ENCODE data around the gene PRKN. TPM values are rescaled to one million over a fixed set of nuclear protein-coding genes. Genes with fewer than 3 reads are reported as not detected.

The PRKN gene
- total RNA-seq, 1 donor from 2014 or later, result 5.7 TPM

DNA sequence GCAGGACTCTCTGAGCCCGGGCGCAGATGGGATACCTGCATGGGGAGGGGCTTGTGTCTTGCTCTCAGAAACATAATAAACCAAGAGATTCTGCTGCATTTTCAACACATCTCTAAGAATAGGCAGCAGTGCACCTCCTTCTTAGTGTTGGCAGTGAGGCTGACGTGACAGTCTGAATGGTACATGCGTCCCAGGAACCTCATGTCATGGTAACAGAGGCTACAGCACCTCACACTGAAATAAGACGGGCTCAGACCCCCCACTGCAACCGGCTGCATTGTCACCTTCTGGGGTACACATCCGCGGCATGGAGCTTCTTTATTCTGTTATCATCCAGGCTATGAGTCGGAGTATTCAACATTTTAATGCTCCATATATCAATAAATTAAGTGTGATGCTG is 1056.4 kb downstream of the PRKN start:
- Mint-ChIP-seq H3K27me3 (ENCODE audit: low read depth) (no peaks in the 10 kb centered on the region), H3K4me3 (ENCODE audit: unreplicated experiment) (no peak overlapping the region), H3K36me3 (ENCODE audit: low read depth) (no peaks in the 10 kb centered on the region), H3K27ac (ENCODE audit: unreplicated experiment) (no peak overlapping the region), H3K9me3 (ENCODE audit: low read depth) (no peaks in the 10 kb centered on the region), H3K4me1 (ENCODE audit: low read depth) (no peaks in the 10 kb centered on the region)
- no peak for DNase-seq (ENCODE audit: low spot score)
- TF ChIP-seq, protein P1, sequence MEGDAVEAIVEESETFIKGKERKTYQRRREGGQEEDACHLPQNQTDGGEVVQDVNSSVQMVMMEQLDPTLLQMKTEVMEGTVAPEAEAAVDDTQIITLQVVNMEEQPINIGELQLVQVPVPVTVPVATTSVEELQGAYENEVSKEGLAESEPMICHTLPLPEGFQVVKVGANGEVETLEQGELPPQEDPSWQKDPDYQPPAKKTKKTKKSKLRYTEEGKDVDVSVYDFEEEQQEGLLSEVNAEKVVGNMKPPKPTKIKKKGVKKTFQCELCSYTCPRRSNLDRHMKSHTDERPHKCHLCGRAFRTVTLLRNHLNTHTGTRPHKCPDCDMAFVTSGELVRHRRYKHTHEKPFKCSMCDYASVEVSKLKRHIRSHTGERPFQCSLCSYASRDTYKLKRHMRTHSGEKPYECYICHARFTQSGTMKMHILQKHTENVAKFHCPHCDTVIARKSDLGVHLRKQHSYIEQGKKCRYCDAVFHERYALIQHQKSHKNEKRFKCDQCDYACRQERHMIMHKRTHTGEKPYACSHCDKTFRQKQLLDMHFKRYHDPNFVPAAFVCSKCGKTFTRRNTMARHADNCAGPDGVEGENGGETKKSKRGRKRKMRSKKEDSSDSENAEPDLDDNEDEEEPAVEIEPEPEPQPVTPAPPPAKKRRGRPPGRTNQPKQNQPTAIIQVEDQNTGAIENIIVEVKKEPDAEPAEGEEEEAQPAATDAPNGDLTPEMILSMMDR (IDR thresholded peaks at IDR 0.05), result no peak

DNA sequence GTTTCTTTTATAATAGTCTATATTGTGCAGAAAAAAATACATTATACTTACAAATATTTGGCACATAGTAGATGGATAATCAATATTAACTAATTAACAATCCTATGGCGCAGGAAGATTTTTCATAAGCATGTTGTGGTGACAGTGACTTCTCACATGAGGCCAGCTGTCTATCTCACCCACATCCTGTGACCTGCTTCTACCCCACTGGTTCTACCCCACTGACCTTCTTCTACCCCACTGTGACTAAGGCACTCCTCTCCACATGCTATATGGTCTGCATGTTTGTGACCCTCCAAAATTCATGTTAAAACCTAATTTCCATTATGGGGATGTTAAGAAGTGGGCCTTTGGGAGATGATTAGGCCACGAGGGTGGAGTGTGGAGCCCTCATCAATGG is 1058.9 kb downstream of the PRKN start:
- DNase-seq (ENCODE audit: low spot score), result no peak
- Mint-ChIP-seq H3K4me1 (ENCODE audit: low read depth) (no peaks in the 10 kb centered on the region), H3K9me3 (ENCODE audit: low read depth) (no peaks in the 10 kb centered on the region), H3K4me3 (ENCODE audit: unreplicated experiment) (no peak overlapping the region), H3K27ac (ENCODE audit: unreplicated experiment) (no peak overlapping the region), H3K27me3 (ENCODE audit: low read depth) (no peaks in the 10 kb centered on the region), H3K36me3 (ENCODE audit: low read depth) (no peaks in the 10 kb centered on the region)
- TF ChIP-seq, protein P1 (IDR thresholded peaks at IDR 0.05), result no peak

DNA sequence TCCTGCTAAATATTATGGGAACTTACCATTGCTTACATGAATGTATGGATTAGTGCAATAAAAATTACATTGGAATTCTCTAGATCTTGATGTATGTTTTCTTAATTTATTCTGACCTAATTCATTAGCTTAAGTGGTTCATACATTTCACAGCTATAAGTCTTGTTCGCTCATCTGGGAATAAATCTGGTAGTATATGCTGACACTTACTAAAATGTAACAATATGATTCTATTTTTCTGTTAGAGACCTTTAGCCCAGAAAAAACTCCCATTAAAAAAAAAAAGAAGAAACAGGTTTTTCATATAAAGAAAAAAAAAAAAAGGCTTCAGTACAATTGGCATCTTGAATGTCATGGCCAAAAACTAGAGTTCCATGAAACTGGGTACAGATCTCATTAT is 1059.6 kb downstream of the PRKN start:
- Mint-ChIP-seq H3K4me1 (ENCODE audit: low read depth) (no peaks in the 10 kb centered on the region), H3K27ac (ENCODE audit: unreplicated experiment) (no peak overlapping the region), H3K4me3 (ENCODE audit: unreplicated experiment) (no peak overlapping the region), H3K27me3 (ENCODE audit: low read depth) (no peaks in the 10 kb centered on the region), H3K36me3 (ENCODE audit: low read depth) (no peaks in the 10 kb centered on the region), H3K9me3 (ENCODE audit: low read depth) (no peaks in the 10 kb centered on the region)
- TF ChIP-seq, protein P1 (IDR thresholded peaks at IDR 0.05), result no peak
- no peak for DNase-seq (ENCODE audit: low spot score)

DNA sequence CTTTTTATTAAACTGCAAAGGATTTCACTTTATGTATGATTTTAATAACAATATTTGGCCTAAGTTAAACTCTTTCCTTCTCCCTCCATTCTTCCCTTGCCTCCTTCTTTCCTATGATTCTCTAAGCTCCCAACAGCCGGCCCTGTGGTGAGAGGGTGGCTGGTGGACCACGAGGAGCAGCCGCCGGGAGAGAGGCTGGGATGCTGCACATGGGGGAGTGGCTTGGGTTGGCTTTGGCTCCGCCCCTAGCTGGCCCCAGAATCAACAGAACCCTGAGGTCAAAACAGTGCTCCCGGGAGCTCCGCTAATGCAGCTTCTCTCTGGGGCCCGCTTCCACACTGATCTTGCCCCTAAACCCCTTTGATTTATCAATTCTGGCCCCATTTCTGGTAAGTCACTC is 1063.9 kb downstream of the PRKN start:
- H3K27ac Mint-ChIP-seq (ENCODE audit: unreplicated experiment), result no peak overlapping the region
- no peak for DNase-seq (ENCODE audit: low spot score)
- H3K4me3 Mint-ChIP-seq (ENCODE audit: unreplicated experiment), result no peak overlapping the region
- no peaks in the 10 kb centered on the region for H3K27me3 Mint-ChIP-seq (ENCODE audit: low read depth)
- peaks cover 3% of the 10 kb centered on the region for H3K36me3 Mint-ChIP-seq (ENCODE audit: low read depth)
- TF ChIP-seq, protein P1 (IDR thresholded peaks at IDR 0.05), result no peak
- no peaks in the 10 kb centered on the region for H3K9me3 Mint-ChIP-seq (ENCODE audit: low read depth)
- H3K4me1 Mint-ChIP-seq (ENCODE audit: low read depth), result no peaks in the 10 kb centered on the region

DNA sequence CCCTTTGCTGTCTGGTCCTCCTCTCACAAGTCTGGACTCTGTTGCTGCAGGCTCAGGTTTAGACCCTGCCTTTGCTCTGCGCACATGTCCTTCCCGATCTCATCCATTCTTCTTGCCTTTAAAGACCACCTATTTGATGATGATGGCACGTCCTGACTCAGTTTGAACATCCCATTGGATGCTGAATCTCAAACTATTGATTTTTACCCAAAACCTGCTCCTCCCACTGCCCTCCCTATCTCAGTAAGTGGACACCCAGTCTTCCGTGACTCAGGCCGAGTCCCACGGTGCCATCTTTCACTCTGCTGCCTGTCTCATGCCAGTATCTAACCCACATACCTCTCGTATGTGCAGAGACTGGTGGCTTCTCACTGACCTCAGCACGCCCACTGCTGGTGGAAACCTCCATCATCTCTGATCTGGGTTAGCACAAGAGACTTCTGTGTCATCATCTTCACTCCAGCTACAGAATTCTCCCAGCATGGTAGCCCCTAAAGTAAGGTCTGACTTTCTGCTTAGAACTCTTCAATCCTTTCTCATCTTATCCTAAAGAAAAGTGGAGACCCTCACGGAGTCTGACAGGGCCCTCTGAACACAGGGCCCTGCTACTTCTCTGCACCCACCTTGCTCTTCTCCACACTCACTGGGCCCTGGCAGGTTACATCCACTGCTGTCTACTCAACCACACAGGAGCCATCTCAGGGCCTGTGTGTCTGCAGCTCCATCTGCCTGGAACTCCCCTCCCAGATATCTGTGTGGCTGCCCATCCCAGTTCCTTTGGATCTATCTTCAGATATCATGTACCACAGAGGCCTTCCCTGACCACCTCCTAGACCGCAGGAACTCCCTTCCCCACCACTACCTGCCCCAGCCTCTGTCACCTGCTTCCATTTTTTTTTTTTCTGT is 1066.6 kb downstream of the PRKN start:
- no peak overlapping the region for H3K27ac Mint-ChIP-seq (ENCODE audit: unreplicated experiment)
- TF ChIP-seq, protein P1 (IDR thresholded peaks at IDR 0.05), result peak; percentile 12
- no peaks in the 10 kb centered on the region for H3K27me3 Mint-ChIP-seq (ENCODE audit: low read depth)
- peaks cover 3% of the 10 kb centered on the region for H3K36me3 Mint-ChIP-seq (ENCODE audit: low read depth)
- peaks cover 4% of the 10 kb centered on the region for H3K4me1 Mint-ChIP-seq (ENCODE audit: low read depth)
- no peak for DNase-seq (ENCODE audit: low spot score)
- no peak overlapping the region for H3K4me3 Mint-ChIP-seq (ENCODE audit: unreplicated experiment)
- H3K9me3 Mint-ChIP-seq (ENCODE audit: low read depth), result no peaks in the 10 kb centered on the region
